ENCODE measurements around the gene SLC38A2.
"Not testable (repeated sequence)": the region's sequence is repeated elsewhere in the genome, so short reads cannot be mapped to it uniquely, and the experiment has no call there.

The SLC38A2 gene

DNA sequence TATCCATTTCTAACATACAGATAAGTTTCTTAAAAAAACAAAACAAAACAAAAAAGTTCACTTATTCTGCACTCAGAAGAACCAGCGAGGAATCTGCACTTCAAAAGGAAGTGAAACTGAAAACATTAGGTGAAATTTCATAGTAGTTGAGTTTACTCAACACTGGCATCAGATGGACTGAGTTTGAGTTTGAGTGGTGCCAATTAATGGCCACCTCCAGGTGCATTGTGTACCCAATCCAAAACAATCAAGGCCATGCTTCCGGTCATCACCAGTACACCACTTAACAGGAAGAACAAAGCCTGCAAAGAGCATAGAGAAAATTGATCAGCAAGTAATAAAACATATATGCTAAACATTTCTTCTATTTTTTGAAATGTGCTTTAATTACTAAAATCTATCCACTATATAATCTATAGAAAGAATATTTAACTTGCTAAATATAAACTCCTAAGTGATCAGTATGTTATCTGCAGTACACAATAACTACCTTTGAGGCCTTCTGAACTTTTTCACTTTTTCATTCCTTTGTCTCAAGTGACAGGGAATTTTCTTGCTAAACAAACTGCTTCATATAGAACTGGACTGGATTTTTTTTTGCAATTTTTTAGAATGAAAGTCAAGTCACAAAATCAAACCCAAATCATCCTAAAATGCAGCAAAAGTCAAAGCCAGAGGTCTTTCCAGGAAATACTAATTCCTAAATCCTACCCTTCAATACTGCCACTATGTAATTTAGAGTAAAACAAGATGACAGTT, 11.5 kb downstream of the SLC38A2 start:
- DNase-seq (ENCODE audit: low spot score), result no peak

DNA sequence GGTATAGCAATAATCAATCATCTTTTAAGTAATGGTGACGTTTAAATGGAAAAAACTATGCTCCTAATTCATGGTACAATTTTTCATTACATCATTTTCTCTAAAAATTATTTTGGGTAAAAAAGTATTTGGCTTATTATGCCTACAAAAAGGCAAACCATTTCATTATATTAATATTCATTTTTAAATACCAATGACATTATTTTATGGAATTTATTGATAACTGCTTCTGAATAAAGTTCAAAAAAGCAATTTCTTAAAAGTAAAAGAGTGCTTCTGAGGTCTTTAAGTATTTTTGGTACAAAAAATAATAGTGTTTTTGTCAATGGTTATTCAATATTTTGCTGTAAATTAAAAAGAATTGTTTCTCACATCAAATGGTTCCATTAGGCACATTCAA, 12.2 kb downstream of the SLC38A2 start:
- DNase-seq (ENCODE audit: low spot score), result no peak

DNA sequence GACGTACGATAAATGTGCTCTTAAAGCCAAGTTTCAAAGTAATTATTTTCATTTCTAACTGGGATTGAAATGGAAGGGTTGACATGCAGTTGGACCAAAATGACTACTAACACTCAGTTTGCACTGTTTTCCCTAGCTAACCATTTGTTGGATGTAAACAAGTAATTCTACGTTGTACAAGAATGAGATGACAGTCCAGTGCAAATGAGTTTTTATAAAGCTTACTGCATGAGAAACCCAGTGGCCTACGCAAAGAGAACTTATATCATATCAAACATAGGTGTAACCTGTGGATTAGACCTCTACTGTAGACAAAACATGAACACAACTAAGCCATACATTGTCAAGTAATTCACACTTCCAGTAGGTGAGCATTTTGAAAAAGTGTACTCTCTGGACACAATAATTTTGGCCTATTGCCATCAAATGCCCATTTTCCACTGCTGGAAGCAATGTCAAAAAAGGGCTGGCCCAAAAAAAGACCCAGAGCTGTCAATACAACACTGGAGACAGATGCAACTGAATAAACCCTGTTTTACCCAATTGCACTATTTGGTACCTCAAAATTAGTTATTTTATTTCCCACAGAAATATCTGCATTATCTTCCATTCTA, 12.8 kb downstream of the SLC38A2 start:
- no peak for DNase-seq (ENCODE audit: low spot score)

DNA sequence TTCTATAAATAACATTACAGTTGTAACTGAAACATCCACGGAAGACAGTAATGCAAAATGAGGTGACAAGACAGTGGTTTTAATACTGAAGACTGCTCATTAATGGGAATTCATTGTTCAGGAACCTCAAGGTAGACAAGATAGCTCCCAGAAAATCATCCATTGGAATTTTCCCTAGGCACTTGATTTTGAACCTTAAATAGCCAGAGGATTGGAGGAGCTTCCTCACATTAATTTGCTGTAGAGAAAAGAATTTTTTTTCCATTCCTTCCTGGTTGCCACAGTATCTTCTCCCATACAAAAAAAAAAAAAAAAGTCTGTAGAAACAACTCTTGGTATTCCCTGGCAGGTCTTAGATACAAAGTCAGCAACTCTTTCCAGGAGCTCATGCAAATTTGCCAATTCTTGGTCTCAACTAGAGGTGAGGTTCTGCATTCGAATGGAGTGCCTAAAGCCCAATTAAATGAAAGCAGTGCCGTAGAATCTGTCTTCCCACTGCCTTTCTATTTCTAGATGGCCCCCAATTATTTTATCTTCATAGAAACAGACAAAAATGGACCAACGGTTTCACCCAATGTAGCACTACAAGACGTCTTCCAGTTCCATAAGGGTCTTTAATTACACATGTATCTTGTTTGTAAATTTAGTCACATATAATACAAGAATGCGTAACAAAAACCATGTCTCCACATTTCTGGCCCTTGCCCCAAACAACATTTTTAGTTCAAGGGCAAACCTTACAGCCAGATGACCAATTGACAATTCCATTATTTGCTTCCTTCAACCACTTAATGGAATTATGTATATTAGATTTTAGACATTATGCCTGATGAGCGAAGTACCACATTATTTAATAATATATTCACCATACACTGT, 13.5 kb downstream of the SLC38A2 start:
- no peak for DNase-seq (ENCODE audit: low spot score)

DNA sequence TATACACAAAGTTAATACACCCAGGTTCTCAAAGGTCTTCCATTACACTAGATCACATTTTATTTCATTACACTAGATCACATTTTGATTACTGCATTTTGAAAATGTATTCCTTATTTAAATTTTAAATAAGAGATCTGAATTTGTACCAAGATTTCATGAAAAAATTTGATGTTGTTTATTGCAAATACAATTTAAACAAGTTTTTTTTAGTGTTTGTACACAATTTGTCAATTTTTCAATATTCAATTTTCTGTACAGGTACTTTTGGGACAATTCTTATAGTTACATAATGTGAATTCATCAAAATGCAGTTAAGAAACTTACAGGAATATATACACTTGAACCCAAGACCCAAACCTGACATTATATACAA, 14.3 kb downstream of the SLC38A2 start:
- no peak for DNase-seq (ENCODE audit: low spot score)

DNA sequence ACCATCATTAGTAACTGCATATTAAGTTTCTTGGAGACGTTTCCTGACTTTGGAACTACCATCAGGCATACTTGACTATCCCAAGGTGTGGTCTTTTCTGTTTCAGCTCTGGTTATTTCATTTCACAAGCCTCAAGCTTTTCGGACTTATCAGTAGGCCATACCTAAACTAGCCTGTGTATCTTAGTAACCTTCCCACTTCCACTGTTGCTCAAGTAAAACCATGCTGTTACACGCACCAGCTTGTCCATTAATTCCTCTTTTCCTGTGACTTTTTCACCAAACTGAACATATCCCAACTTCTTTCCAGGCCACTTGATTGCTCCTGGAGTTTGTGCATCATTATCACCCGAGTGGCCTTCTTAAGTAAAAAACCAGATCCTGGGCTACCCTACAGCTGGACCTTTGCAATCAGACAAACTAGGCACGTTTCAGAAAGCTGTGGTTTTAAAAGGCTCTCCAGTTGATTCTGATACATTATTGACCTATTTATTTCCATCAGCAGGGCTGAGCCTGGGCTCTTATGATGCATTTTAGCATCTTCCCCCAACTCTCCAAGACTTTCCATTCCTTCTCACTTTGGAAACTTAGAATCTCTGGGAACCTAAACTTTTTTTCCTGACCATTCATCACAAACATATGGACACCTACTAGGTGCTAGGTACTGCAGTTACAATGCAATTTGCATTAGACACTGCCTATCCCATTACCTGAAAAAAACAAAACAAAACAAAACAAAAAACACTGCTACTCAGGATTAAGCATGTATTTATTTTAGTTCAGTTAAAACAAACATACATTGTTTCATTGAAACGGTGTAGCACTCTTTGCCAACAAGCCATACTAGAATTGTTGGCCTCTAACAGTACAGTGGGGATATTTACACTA, 14.9 kb downstream of the SLC38A2 start:
- no peak for DNase-seq (ENCODE audit: low spot score)

DNA sequence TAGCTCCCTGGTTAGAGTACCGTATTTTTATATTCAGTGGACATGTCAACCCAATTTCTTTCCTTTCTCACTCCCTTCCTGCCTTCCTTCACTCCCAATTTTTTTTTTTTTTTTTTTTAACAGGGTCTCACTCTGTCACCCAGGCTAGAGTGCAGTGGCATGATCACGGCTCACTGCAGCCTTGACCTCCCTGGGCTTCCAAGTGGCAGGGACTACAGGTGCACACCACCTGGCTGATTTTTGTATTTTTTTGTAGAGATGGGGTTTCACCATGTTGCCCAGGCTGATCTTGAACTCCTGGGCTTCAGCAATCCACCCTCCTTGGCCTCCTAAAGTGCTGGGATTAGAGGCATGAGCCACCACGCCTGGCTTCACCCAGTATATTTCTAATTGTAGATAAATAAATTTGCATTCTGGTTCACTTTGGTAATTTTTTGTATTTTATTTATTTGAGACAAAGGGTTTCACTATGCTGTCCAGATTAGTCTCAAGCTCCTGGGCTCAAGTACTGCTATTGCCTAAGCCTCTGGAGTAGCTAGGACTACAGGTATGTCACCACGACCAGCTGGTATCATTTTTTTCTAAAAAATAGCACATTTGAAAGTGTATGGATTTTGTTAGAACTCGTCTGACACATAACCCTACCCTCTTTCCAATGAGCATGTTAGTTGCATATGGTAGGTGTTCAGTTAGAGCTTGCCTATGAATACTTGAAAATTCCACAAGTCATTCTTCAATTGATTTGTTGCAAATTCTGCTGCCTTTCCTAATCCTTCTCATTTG, 15.7 kb downstream of the SLC38A2 start:
- no peak for DNase-seq (ENCODE audit: low spot score)

DNA sequence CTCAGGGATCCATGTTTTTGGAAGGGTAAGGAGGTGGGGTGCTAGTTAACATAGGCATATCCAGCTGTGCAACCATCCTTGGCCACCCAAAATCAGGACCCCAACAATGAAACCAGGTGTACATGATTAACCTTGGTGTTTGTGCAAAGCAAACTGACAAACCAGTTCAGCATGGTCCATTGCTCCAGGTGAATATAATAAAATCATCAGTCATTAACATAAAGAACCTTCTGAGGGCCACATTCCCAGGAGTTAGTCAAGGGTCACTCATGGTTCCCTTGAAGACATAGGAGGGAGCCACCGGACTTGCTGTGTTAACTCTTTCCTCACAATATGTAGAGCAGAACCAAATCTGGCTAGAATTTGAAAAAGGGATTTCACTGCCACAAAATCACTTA, 17.8 kb downstream of the SLC38A2 start:
- DNase-seq (ENCODE audit: low spot score), result no peak

DNA sequence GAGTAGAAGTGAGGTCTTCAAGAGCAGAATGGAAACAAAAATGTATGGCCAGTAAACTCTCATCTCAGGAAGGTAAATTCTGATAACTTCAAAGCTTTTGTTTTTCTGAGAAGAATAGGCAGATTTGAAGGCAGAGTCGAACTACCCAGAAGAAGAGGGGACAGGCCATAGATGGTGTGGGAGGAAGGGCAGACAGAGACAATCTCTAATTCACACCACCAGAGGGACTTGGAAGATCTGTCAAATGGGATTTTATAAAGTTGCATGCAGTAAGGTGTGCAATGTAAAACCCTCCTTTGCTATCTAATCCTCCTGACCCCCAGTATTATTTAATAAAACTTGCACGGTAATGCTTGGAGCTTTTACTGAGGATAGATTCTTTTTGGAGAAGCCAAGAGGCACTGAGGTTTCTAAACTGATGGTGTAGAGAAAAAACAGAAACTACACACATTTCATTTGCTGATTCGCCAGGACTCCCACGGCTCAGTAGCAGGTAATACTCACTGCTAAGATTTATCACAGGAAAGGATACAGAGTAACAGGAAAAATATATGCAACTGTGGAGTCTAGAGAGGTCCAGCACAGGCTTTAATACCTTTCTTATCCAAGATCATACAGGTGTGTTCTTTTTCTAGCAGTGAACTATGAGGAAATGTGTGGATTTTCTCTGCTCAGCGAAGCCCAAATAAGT, 18.3 kb downstream of the SLC38A2 start:
- no peak for DNase-seq (ENCODE audit: low spot score)

DNA sequence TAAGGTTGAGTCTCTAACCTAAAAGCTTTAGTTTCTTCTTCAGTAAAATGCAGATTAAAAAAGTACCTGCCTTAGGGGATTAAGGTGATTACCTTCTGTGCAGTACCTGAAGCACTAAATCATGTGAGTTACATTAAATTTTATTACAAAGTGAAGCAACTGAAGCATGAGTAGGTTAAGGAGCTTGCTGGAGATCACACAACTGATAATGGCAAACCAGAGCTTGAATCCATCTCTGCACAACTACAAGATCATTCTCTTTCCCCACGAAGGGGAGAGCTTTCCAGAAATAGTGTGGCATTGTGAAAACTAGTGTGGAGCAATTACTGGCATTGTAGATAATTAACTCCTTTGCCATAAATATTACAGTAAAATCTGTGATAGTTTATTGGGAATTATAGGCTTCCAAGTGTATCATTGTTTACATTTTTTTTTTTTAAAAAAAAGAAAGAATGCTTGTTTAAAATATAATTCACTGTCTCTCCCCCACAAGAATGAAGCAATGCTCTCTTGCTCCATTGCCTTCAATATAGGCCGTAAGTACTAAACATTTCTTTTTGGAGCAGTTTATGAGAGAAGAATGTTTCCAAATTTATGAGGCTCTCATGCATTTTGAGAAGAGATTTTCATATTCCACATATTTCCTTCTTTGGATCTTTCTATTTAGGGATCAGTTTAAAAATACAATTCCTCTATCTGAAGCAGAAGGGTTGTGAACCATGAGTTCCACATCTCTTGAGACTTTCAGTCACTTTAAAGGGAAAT, 20.5 kb downstream of the SLC38A2 start:
- DNase-seq (ENCODE audit: low spot score), result no peak

DNA sequence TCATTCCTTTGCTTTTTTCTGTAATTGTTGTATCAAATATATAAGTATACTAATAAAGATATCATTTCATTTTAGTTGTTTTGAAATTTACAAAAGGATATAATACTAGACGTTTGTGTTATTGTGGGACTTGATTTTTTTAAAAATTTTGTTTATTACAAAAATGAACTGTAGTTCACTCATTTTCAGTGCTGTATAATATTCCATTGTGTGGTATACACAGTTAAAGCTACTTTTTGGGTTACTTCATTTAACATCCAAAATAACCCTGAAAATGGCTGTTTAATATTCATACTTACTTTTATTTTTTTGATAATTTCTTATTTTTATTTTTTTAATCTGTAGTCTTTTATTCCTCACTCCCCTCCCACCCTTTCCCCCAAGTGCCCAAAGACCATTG, 21.4 kb downstream of the SLC38A2 start:
- no peak for DNase-seq (ENCODE audit: low spot score)

DNA sequence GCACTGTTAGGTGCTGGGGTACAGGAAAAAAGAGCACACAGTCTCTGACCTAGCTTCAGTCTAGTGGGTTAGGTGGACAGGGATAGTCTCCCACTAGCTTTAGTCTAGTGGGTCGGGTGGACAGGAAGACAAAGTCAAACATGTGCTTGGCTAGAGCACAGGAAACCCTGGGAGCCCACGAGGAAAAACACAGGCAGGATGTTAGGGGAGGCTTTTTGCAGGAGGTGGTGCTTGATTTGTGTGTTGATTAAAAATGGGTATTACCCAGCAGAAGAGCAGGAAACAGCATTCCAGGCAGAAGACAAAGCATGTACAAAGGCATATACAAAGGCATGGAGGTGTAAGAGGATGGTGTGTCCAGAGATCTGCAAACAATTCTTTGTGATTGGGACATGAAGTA, 23.3 kb downstream of the SLC38A2 start:
- DNase-seq (ENCODE audit: low spot score), result no peak

DNA sequence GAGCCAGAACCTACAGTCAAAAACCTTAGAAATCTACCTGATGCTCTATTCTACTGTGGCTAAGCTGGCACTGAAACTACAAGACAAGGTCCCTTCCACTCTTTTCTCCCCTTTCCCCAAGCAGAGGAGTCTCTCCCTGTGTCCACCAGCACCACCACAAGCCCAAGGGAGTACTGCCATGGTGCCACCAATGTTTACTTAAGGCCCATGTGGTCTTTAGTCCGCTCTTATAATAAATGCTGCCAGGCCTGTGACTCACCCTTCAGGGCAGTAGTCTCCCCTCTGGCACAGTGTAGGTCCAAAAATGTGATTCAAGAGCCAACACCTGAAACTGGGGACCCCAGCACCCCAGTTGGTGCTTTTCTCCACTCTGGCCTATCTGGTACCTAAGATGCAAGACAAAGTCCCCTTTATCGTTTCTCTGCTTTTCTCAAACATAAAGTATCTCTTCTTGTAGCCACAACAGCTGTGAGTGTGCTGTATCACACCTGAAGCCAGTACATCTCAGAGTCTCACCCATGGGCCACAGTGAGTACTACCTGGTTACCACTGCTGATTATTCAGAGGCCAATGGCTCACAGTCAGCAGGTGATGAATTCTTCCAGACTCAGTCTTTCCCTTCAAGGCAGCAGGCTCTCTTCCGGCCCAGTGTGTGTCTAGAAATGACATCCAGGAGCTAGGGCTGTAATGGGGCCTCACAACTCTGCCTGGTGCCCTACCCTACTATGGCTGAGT, 29.3 kb downstream of the SLC38A2 start:
- no peak for DNase-seq (ENCODE audit: low spot score)

DNA sequence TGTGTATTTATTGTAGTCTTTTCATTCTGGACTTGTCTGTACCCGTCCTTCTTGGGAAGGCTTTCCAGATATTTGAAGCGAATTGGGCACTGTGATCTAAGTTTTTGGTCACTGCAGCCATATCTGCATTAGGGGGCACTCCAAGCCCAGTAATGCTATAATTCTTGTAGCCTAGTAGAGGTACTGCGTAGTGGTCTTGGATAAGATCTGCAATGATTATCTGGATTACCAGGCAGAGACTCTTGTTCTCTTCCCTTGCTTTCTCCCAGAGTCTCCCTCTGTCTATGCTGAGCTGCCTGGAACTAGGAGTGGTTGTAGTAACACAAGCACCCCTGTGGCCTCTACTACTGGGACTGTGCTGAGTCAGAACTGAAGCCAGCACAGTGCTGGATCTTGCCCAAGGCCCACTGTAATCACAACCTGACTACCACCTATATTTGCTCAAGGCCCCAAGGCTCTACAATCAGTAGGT, 30.0 kb downstream of the SLC38A2 start:
- no peak for DNase-seq (ENCODE audit: low spot score)

DNA sequence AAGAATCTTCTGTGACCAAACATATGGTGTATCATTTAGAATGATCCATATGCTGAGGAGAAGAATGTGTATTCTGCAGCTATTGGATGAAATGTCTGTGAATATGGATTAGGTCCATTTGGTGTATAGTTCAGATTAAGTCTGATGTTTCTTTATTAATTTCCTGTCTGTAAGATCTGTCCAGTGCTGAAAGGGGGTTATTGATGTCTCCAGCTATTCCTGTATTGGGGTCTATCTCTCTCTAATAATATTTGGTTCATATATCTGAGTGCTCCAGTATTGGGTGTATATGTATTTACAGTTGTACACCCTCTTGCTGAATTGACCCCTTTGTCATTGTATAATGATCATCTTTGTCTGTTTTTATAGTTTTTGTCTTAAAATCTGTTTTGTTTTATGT, 33.5 kb downstream of the SLC38A2 start:
- DNase-seq (ENCODE audit: low spot score), result no peak

DNA sequence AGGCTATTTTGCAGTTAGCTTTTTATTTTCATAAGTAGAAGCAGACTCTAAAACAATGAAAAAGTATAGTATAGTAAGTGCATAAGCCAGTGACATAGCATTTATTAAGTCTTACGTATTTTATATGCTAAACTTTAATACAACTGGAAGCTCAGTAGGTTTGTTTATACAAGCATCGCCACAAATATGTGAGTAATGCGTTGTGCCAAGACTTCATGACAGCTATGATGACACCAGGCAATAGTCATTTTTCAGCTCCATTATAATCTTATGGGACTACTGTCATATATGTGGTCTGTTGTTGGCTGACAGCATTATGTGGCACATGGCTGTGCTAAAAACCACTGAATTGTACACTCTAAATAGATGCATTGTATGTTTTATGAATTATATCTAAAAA, 40.3 kb downstream of the SLC38A2 start:
- DNase-seq (ENCODE audit: low spot score), result no peak

DNA sequence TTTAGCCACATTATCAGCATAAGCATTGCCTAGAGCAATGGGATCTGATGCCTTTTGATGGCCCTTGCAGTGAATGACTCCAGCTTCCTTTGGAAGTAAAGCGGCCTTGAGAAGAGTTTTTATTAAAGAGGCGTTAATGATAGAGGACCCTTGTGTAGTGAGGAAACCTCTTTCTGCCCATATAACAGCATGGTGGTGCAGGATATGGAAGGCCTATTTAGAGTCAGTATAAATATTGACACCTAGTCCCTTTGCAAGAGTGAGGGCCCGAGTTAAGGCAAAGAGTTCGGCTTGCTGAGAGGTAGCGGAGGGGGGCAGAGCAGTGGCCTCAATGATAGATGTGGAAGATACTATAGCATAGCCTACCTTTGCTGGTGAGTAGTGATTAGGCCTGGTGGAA, 47.5 kb downstream of the SLC38A2 start:
- not testable (repeated sequence) for DNase-seq (ENCODE audit: low spot score)

DNA sequence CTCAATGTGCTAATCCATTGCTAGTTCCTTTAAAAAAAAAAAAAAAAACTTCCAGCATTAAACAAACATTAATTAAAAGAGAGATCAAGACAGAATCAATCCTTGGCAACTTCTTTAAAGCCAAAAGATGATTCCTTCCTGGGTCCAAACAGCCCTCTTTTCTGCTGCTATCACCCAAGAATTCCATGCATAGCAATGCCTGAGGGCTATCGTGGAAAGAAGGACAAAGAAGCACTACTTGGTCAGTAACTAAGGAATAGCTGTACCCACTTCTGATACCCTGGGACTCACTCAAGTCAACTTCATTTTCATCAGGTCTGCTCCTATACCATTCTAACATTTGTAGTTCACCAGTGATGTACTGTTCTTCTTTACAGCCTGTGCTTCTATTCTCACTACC, 51.8 kb downstream of the SLC38A2 start:
- no peak for DNase-seq (ENCODE audit: low spot score)

DNA sequence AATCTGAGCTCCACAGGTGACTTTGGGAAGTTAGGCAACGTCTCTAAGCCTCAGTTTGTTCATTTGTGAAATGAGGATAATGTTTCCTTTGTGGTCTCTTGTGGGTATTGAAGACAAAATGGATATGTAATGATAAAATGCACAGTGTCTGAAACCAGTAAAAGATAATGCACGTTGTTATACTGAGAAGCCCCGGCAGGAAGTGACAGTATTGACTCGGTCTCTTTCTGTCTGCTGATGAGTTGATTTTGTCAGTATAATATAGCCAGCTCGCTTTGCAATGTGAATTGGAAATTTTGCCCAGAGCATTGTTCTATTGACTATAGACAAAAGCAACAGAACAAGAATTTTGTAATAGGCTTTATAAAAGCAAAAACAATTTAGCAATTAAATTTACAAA, 54.5 kb downstream of the SLC38A2 start:
- DNase-seq (ENCODE audit: low spot score), result no peak

Measured in kidney capillary endothelial cell (primary cell).